Measurements from ENCODE around the gene AVPR1B. TPM values are rescaled to one million over a fixed set of nuclear protein-coding genes. Genes with fewer than 3 reads are reported as not detected.
A peak's percentile ranks its signal among the peaks of the same experiment; 100 is the strongest.

AVPR1B gene
- total RNA-seq, 1 experiment from 2014 or later, result not detected

DNA sequence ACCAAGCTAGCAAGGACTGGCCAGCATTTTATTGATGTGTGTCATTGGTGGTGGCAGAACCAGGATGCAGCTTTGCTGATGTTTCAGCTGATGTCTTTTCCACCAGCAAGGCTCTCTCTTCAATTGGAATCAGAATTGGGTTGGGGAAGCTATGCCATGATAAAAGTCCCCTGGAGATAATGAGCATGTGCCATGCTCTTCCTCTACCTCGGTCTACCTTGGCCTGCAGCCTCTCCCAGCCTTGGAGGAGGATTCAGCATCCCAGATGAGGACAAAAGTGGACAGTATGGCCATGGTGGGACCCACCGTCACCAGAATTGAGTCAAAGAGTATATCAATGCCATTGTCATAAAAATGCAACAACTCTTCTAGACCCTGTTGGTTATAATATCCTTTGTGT lies 8.6 kb downstream of the AVPR1B start:
- no peak for DNase-seq
- TF ChIP-seq CTCF (IDR thresholded peaks at IDR 0.05; ENCODE audit: unreplicated experiment), result no peak
- Mint-ChIP-seq H3K9me3 (ENCODE audit: low read depth, unreplicated experiment) (no peaks in the 10 kb centered on the region), H3K4me1 (ENCODE audit: low read depth, unreplicated experiment) (peaks cover 30% of the 10 kb centered on the region), H3K36me3 (ENCODE audit: insufficient read depth, unreplicated experiment) (peaks cover 27% of the 10 kb centered on the region), H3K4me3 (ENCODE audit: low read depth, unreplicated experiment) (no peak overlapping the region), H3K27ac (ENCODE audit: unreplicated experiment) (no peak overlapping the region), H3K27me3 (ENCODE audit: unreplicated experiment) (no peaks in the 10 kb centered on the region)
- CTCF ChIA-PET, result interaction anchor here (0.6 kb wide), 1 partner anchor 69 kb away, joined by 3 read pairs; no protein-coding TSS in a partner anchor
- intact Hi-C loops (cut with micrococcal nuclease; ENCODE audit: unreplicated experiment), result loop anchor here (5.0 to 10.0 kb wide), 2 partner anchors 191 to 314 kb away; no protein-coding TSS in a partner anchor
- BruUV-seq (replicated peaks), result no TSS peak

DNA sequence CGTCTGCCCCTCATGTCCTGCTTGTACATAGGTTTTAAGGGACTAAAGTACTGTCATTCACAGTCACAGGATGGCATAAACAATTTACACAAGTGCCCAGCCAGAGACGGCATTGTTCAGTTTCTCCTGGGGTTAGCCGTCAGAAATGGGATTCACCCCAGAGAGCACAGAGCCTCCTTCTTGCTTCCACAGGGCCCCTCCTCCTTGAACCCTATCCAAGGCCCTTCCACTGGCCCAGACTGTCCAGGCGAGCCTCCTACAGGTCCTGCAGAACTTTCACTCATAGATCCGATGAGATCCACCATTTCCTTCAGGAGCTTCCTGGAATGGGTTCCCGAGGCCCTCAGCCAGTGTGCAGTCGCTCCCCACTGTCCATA lies 10.0 kb downstream of the AVPR1B start:
- Mint-ChIP-seq H3K4me1 (ENCODE audit: low read depth, unreplicated experiment) (peaks cover 19% of the 10 kb centered on the region), H3K27ac (ENCODE audit: unreplicated experiment) (peak overlapping the region; percentile 53), H3K36me3 (ENCODE audit: insufficient read depth, unreplicated experiment) (peaks cover 35% of the 10 kb centered on the region), H3K4me3 (ENCODE audit: low read depth, unreplicated experiment) (no peak overlapping the region), H3K27me3 (ENCODE audit: unreplicated experiment) (no peaks in the 10 kb centered on the region), H3K9me3 (ENCODE audit: low read depth, unreplicated experiment) (no peaks in the 10 kb centered on the region)
- CTCF ChIA-PET, result interaction anchor here (1.0 to 2.2 kb wide), 6 partner anchors 10 to 130 kb away, joined by 4 to 24 read pairs (median 11); partner anchors contain the start of gene AVPR1B
- no peak for DNase-seq
- no TSS peak for BruUV-seq (replicated peaks)
- TF ChIP-seq CTCF (IDR thresholded peaks at IDR 0.05; ENCODE audit: unreplicated experiment), result no peak
- intact Hi-C loops (cut with micrococcal nuclease; ENCODE audit: unreplicated experiment), result loop anchor here (2.0 to 10.0 kb wide), 3 partner anchors 76 to 312 kb away; no protein-coding TSS in a partner anchor

GRCh38 chr1:206106328-206107167 lies 10.6 kb downstream of the AVPR1B start:
- CTCF ChIA-PET, result interaction anchor here (0.6 to 2.2 kb wide), 8 partner anchors 9 to 129 kb away, joined by 3 to 24 read pairs (median 6); partner anchors contain the start of gene AVPR1B
- intact Hi-C loops (cut with micrococcal nuclease; ENCODE audit: unreplicated experiment), result loop anchor here (1.0 to 10.0 kb wide), 4 partner anchors 76 to 312 kb away; no protein-coding TSS in a partner anchor
- peak; percentile 87 for DNase-seq
- BruUV-seq (replicated peaks), result no TSS peak
- H3K9me3 Mint-ChIP-seq (ENCODE audit: low read depth, unreplicated experiment), result no peaks in the 10 kb centered on the region
- H3K27me3 Mint-ChIP-seq (ENCODE audit: unreplicated experiment), result no peaks in the 10 kb centered on the region
- H3K4me1 Mint-ChIP-seq (ENCODE audit: low read depth, unreplicated experiment), result peaks cover 14% of the 10 kb centered on the region
- peak overlapping the region; percentile 42 for H3K27ac Mint-ChIP-seq (ENCODE audit: unreplicated experiment)
- no peak overlapping the region for H3K4me3 Mint-ChIP-seq (ENCODE audit: low read depth, unreplicated experiment)
- peak; percentile 81 for TF ChIP-seq CTCF (IDR thresholded peaks at IDR 0.05; ENCODE audit: unreplicated experiment)
- peaks cover 41% of the 10 kb centered on the region for H3K36me3 Mint-ChIP-seq (ENCODE audit: insufficient read depth, unreplicated experiment)

DNA sequence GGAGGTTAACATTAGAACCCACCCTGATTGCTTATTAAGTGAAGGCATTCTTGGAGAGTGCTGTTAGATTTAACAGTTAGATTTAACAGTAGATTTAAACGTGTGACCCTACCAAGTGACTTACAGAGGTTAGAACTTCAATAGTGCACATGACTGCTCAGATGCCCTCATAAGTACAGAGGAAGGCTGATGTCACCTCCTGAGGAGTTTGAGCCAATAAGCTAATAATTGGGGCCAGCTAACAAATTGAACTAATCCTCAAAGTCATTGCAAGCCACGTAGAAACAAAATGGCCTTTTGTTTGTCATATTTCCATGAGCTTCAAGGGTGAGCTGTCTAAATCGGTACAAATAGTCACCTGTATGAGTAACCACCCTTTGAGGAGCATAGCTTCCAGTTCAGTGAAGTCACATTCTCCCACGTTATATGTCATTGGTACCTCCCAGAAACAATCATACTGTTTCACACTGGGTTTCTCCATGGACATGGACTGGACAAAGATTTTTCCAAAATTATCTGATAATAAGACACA lies 11.7 kb downstream of the AVPR1B start:
- peaks cover 9% of the 10 kb centered on the region for H3K4me1 Mint-ChIP-seq (ENCODE audit: low read depth, unreplicated experiment)
- no peaks in the 10 kb centered on the region for H3K9me3 Mint-ChIP-seq (ENCODE audit: low read depth, unreplicated experiment)
- DNase-seq, result no peak
- peaks cover 51% of the 10 kb centered on the region for H3K36me3 Mint-ChIP-seq (ENCODE audit: insufficient read depth, unreplicated experiment)
- BruUV-seq (replicated peaks), result no TSS peak
- H3K27ac Mint-ChIP-seq (ENCODE audit: unreplicated experiment), result no peak overlapping the region
- no peak overlapping the region for H3K4me3 Mint-ChIP-seq (ENCODE audit: low read depth, unreplicated experiment)
- no peaks in the 10 kb centered on the region for H3K27me3 Mint-ChIP-seq (ENCODE audit: unreplicated experiment)
- CTCF ChIA-PET, result interaction anchor here (1.0 to 2.2 kb wide), 6 partner anchors 9 to 121 kb away, joined by 3 to 24 read pairs (median 10); no protein-coding TSS in a partner anchor
- intact Hi-C loops (cut with micrococcal nuclease; ENCODE audit: unreplicated experiment), result loop anchor here (5.0 to 10.0 kb wide), 2 partner anchors 188 to 311 kb away; no protein-coding TSS in a partner anchor
- TF ChIP-seq CTCF (IDR thresholded peaks at IDR 0.05; ENCODE audit: unreplicated experiment), result no peak
